ENCODE data around the gene ANKRD53. TPM values are rescaled to one million over a fixed set of nuclear protein-coding genes. Genes with fewer than 3 reads are reported as not detected.
"Not testable (repeated sequence)": the region's sequence is repeated elsewhere in the genome, so short reads cannot be mapped to it uniquely, and the experiment has no call there.

ANKRD53 gene
- total RNA-seq, 1 donor from 2014 or later = 1.2 TPM

GRCh38 chr2:70988151-70988550, 9.7 kb downstream of the ANKRD53 start:
- DNase-seq (ENCODE audit: low spot score in 2 of 2) (no peak), FAIRE-seq (no peak)

- FAIRE-seq (no peak), DNase-seq (ENCODE audit: low spot score in 2 of 2) (no peak)
Measured at GRCh38 chr2:70988726-70989648, 10.6 kb downstream of the ANKRD53 start.

GRCh38 chr2:70990216-70990615, 11.8 kb downstream of the ANKRD53 start:
- FAIRE-seq (no peak), DNase-seq (ENCODE audit: low spot score in 2 of 2) (no peak)

GRCh38 chr2:70991142-70991541, 12.7 kb downstream of the ANKRD53 start:
- no peak for DNase-seq (ENCODE audit: low spot score in 2 of 2)
- FAIRE-seq = no peak

- DNase-seq (ENCODE audit: low spot score in 2 of 2) (no peak), FAIRE-seq (no peak)
Measured at GRCh38 chr2:70991742-70992141, 13.3 kb downstream of the ANKRD53 start.

- FAIRE-seq (no peak), DNase-seq (ENCODE audit: low spot score in 2 of 2) (no peak)
Measured at GRCh38 chr2:70992945-70993853, 14.8 kb downstream of the ANKRD53 start.

- no peak for FAIRE-seq
- DNase-seq (ENCODE audit: low spot score in 2 of 2) = no peak
Measured at GRCh38 chr2:70994009-70994698, 15.7 kb downstream of the ANKRD53 start.

- FAIRE-seq (no peak), DNase-seq (ENCODE audit: low spot score in 2 of 2) (peak; percentile 87 to 91)
Measured at GRCh38 chr2:70994699-70995425, 16.4 kb downstream of the ANKRD53 start, which contains the start of gene TEX261. TSS of gene TEX261 (minus strand) at chr2:70994873. CDS start at chr2:70994757, 116 bp downstream.

- FAIRE-seq (no peak), DNase-seq (ENCODE audit: low spot score in 2 of 2) (no peak)
Measured at GRCh38 chr2:70995426-70995729, 16.9 kb downstream of the ANKRD53 start.

- not testable (repeated sequence) for DNase-seq (ENCODE audit: low spot score in 2 of 2); FAIRE-seq
Measured at GRCh38 chr2:70998885-70999284, 20.5 kb downstream of the ANKRD53 start.

- FAIRE-seq = no peak
- DNase-seq (ENCODE audit: low spot score in 2 of 2) = no peak
Measured at GRCh38 chr2:70999362-70999761, 20.9 kb downstream of the ANKRD53 start.

GRCh38 chr2:70999931-71000330, 21.5 kb downstream of the ANKRD53 start:
- FAIRE-seq; DNase-seq (ENCODE audit: low spot score in 2 of 2): not testable (repeated sequence)

- FAIRE-seq (no peak), DNase-seq (ENCODE audit: low spot score in 2 of 2) (peak in 1 of 2 donors; percentile 70)
Measured at GRCh38 chr2:71000780-71001591, 22.6 kb downstream of the ANKRD53 start.

- FAIRE-seq (no peak), DNase-seq (ENCODE audit: low spot score in 2 of 2) (no peak)
Measured at GRCh38 chr2:71001592-71001927, 23.1 kb downstream of the ANKRD53 start.

- FAIRE-seq (no peak), DNase-seq (ENCODE audit: low spot score in 2 of 2) (no peak)
Measured at GRCh38 chr2:71001981-71002570, 23.6 kb downstream of the ANKRD53 start.

- FAIRE-seq (no peak), DNase-seq (ENCODE audit: low spot score in 2 of 2) (no peak)
Measured at GRCh38 chr2:71003396-71003795, 25.0 kb downstream of the ANKRD53 start.

GRCh38 chr2:71003966-71004755, 25.7 kb downstream of the ANKRD53 start:
- no peak for DNase-seq (ENCODE audit: low spot score in 2 of 2)
- no peak for FAIRE-seq

- FAIRE-seq (no peak), DNase-seq (ENCODE audit: low spot score in 2 of 2) (no peak)
Measured at GRCh38 chr2:71004857-71005256, 26.4 kb downstream of the ANKRD53 start.
